NCI-H1436 treated with DMSO at 0.1 percent for 48 hours (cell line): ENCODE data around the gene TPP1.

Source experiments
- DNase-seq: peaks from one replicate; lab custom pipeline; 2025; lab: John Stamatoyannopoulos, UW

TPP1 gene

DNA sequence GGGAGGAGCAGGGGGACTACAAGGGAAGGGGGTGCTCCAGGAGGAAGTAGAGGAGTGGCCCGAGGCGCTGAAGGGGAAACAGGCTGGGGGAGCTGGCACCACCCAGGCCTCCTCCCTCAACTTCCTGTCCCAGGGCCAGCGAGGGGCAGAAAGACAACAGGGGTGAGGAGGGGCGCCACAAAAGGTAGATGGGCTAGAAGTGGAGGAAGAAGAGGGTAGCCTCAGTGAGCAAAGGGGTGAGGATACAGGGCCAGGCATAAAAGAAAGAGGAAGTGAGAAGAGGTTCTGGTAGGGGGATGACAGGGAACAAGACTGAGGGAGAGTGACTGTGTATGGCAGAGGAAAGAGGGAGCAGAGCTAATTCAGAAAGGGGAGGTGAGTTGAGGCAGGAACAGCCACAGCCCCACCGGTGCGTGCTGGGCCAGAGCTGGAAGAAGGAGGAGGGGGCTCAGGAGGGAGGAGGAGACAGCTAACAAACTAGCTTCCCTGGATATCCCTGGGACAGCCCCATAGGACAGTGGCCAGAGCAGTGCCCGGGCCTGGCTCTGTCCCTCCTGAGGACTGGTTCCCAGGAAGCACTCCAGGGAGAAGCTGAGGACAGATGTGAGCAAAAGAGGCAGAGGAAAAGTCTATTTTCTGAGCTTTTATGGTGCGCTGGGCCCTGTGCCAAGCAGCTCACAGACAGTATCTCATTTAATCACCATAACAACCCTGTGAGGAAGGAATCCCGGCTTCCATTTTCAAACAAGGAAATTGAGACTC, 27.9 kb upstream of the TPP1 start:
- DNase-seq = no peak

DNA sequence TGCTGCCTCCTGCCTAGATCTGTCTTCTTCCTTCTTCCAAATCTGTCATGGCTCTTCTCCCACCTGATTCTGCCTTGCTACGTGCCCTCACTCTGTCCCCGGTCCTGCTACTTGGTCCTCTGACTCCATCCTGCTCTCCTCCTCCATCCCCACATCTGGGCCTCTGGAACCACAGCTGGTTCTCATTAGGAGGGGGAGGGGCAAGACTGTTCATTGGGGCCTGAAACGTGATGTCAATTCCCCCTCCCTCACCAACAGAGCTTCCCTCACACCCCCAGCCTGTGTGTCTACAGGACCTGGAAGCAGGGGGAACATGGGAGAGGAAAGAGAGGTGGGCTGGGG, 27.3 kb upstream of the TPP1 start:
- DNase-seq = no peak

DNA sequence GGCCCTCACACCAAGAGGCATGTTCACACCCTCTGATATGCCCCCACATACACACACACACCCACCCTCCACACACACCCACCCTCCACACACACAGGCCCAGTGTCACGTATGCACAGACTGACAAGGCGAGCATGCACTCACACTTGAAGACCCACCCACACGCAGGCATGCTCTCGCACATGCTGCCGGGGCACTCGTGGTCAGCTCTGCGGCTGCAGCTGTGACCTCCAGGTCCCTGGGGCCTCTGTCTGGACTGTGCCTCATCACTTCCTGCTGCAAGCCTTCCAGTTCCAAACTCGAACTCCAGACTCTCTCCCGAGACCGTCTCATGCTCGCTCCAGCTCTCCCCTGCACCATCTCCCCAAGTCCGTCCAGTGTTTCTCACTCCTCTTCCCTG, 26.8 kb upstream of the TPP1 start:
- DNase-seq = no peak

DNA sequence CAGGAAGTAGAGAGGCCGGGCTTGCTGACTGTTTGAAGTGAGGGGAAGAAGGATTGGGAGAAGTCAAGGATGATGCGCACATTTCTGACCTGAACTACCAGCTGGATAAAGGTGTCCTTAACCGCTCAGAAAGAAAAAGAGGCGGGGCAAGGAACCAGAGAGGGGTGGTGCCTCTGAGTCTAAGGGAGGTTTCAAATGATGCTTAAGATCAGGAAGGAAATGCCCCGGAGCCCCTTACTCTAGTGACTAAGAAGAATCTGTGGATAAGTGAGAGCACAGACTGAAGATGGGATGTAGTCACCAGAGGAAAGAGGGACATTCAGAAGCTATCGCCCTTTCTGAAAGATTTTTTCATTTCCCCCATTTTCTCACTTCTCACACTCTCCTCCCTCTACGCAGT, 23.7 kb upstream of the TPP1 start:
- DNase-seq = no peak

DNA sequence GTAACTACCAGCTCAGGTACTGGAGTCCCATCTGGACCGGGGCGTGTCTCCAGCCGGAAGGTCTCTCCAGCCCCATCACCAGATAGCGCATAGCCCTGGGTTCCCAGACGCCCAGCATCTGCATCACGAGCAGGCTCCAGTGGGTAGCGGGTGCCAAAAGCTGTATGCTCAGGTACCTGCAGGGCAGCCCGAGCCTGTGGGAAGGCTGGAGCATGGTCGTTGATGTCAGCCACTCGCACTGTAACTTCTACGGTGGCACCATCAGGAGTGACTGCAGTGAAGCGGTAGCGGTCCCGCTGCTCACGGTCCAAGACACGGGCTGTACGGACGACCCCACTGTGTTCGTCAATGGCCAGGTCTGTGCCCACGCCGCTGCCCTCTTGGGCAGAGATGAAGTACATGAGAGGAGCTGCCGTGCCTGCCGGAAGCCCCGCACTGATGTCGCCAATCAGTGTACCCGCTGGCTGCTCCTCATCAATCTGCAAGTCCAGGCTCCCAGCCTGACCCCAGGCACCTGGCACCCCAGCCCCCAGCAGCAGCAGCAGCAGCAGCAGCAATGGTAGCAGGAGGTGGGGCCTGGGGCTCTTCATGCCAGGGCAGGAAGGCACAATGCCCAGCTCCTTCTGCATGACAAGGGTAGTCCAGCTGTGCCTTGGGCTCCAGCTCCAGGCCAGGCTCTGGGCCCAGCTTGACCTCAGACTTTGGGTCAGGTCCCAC, 21.9 kb upstream of the TPP1 start:
- no peak for DNase-seq

DNA sequence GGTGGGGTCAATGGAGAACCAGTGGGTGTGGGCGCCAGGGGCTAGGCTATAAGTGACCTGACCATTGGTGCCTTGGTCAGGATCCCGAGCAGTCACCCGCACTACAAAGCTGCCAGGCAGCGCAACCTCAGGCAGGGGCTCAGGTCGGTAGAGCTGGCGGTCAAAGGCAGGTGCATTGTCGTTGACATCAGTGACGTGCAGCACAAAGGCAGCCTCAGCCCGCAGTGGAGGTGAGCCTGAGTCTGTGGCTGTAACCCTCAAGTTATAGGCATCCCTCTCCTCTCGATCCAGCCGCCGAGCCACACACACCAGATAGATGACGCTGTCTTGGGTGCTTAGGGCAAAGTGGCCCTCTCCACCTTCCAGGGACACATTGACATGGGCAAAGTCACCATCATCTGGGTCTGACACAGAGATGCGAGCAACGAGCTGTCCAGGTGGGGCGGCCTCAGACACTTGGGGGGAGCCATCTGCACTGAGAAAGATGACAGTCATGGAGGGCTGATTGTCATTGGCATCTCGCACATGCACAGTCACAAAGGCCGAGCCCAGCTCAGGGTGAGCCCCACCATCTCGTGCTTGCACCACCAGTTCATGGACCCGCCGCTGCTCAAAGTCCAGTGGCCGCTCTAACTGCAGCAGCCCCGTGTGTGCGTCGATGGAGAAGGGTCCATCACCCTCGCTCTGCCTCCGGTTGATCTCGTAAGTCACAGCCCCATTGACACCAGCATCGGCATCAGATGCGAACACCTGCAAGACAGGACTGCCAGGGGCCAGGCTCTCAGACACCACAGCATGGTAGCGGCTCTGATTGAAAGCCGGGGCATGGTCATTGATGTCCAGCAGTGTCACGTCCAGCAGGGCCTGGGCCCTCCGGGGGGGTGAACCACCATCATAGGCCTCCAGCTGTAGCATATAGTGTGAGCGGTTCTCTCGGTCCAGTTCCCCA, 21.1 kb upstream of the TPP1 start:
- no peak for DNase-seq

DNA sequence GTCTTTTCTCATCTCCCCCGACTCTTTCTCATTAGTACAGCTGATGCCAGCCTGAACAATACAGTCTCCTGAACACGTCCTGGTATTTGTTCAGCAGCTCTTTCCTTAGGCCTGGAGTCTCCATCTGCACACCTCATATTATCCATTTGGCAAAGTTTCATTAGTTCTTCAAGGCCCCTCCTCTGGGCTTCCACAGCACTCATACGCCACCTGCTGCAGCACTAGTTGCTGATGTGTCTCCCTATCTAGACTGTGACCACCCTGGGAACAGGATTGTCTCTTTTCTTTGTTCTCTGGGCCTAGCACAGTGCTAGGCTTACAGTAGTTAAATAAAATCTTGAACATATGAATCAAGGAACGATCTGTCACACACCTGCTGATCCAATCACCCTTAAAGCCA, 19.2 kb upstream of the TPP1 start:
- no peak for DNase-seq

DNA sequence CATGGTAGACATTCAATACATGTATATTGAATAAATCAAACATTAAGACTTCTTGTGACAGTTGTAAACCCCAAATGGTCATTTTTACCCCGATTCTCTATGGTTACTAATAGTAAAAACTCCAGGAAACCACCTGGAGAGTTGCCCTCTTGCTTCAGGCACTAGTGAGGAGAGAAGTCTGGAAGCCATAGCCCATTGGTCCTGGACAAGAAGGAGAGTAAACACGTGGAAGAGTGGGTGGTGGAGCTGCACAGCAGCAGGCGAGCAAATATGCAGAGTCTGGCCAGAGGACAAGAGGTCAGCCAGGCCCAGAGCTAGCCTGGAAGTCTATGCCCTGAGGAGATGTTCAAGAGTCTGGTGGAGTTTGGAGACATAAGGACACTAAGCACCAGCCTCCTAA, 18.6 kb upstream of the TPP1 start:
- DNase-seq = no peak

DNA sequence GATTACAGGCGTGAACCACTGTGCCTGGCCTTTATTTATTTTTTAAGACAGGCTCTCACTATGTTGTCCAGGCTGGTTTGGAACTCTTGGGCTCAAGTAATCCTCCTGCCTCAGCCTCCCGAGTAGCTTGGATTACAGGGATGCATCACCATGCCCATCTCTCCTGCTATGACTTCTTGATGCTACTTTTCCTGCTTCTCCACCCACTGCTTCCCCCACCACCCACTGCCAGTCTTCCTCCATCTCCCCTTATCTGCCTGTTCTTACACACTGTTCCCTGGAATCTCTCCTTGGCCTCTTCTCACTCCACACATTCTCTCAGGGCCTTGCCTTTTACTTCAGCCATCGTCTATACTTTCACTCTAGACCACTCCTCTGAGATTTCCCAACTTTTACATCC, 17.3 kb upstream of the TPP1 start:
- DNase-seq = no peak

DNA sequence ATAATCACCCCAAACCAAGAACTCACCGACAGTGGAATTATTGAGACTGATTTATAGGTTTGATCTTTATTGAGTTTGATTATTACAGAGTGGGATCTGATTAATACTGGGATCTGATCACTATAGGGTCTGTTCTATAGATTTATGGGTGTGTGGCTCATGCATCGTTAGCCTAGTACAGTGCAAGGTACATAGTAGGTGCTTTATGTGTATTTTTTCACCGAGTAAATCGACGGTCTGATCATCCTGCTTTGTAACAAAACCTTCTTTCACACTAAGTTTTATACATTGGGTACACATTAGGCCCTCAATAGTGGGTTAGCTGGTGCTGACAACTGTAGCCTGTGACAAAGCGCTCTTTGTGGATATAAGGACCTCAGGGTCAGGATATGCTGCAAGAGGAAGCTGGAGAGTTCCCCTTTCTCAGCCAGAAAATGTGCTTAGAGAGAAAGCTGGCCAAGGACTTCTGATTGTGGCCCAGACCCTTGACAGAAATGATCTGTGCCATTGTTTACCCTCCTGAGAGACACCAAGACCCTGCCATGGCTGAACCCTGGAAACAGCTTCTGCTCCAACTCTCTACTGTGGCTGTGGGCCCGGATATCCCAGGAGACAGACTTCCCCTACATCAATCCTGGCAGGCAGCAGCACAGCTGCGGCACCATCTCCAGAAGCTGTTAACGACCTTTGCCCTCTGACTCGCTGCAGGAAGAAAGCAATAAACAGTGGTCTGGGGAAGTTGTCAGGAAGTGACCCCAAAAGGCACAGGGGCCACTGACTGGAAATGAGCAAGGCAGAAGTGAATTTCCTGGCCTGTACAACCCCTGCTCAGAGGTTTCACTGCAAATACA, 16.1 kb upstream of the TPP1 start:
- no peak for DNase-seq

DNA sequence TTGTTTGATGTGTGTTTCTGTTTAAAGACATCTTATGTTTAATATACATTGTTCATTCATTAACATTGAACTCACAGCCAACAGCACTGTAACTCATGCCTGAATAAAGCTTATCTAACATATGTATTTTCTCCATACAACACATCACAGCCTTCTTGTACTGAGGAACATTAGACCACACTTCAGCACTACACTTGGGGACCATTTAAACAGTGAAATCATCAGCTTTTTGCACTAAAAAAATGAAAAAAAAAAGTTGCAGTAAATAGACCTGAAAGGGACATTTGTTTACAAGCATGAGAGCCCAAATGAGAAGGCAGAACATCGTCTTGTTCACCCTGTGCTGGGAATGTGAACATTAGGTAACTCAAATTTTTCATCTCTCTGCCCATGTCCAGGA, 15.3 kb upstream of the TPP1 start:
- DNase-seq = no peak

DNA sequence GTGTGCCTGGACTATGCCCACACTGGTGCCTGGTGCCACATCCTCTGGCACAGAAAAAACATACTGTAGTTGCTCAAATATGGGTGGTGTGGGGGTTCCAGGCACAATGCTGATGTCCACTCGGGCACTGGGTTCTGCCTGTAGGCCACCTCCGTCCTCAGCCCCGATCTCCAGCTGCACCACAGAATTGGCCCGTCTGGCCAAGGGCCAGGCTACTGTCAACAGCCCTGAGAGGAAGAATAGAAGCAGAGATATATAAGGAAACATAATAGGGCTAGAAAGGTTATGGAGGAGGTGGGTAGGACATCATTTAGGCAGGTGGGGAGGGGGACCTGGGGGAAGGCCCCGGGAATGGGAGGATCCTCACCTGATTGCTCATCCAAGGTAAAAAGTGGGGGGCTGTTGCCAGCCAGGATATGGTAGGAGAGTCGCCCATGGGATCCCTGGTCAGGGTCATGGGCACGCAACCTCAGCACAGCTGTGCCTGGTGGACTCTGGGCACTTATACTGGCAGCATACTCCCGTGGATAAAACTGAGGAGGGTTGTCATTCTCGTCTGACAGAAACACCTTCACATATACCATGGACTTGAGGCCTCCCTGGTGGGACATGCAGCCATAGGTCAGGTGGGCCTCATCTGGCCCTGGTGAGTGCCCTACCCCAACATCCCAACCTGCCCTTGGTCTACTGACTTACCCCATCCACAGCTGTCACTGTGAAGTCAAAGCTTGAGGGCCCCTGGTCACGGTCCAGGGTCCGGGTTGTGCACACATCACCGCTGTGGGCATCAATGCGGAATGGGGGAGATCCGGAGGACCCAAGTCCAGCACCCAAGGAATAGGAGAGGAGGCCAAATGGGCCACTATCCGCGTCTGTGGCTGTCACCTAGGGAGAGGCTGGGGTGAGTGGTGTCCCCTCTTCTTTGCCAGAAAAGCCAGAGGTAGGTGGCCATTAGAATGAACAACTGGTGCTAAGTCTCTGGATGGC, 14.5 kb upstream of the TPP1 start:
- no peak for DNase-seq

DNA sequence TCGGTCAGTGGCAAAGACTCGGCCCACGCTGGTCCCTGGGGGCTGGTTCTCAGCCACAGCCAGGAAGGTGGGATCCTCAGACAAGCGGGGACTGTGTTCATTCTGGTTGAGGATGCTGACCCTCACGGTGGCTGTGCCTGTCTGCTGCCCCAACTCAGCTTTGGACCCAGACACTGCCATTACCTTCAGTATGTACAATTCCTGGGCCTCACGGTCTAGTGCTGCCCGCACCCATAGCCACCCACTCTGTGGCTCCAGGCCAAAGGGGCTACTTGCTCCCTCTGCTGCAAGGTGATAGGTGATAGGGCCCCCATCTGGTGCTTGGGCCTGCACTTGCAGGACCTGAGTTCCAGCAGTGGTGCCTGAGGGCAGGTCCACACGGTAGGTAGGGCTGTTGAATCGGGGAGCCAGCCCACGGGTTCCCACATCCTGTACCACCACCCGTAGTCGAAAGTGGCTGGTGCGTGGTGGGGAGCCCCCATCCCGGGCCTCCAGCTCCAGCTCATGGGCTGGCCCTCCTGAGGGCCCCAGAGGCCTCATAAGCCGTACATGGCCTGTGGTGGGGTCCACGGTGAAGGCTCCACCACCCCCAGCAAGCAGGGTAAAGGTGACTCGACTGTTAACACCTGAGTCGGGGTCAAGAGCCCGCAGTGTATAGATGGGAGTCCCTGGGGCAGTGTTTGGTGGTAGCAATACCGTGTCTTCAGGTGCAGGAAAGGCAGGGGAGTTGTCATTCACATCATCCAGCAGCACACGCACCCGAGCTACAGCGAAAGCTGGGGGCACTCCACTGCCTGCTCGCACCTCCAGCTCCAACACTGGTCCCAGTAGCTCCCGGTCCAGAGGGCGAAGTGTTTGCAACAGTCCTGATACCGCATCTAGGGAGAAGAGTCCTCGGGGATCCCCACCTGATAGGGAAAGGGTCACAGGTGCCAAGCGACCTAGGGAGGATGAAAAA, 13.2 kb upstream of the TPP1 start:
- DNase-seq = no peak

DNA sequence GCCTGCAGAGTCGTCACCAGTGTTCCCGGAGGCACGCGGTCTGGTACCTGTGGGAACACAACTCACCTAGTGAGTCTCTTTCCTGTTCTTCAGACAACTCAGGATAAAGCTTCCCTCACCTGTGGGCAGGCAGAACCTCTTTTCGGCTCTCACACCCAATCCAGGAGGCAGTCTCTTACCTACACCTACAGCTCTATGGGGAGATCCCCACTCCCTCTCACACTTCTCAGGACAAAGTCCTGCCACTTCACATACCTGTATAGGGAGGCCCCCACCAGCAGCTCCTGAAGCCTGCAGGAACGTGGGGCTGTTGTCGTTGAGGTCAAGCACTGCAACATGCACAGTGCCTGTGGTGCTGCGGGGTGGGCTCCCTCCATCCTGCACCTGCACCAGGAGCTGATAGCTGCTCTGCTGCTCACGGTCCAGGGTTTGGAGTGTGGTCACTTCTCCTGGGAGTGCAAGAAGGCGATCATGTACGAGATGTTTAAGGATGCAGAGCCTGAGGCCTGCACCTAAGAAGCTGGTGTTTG, 12.2 kb upstream of the TPP1 start:
- no peak for DNase-seq

DNA sequence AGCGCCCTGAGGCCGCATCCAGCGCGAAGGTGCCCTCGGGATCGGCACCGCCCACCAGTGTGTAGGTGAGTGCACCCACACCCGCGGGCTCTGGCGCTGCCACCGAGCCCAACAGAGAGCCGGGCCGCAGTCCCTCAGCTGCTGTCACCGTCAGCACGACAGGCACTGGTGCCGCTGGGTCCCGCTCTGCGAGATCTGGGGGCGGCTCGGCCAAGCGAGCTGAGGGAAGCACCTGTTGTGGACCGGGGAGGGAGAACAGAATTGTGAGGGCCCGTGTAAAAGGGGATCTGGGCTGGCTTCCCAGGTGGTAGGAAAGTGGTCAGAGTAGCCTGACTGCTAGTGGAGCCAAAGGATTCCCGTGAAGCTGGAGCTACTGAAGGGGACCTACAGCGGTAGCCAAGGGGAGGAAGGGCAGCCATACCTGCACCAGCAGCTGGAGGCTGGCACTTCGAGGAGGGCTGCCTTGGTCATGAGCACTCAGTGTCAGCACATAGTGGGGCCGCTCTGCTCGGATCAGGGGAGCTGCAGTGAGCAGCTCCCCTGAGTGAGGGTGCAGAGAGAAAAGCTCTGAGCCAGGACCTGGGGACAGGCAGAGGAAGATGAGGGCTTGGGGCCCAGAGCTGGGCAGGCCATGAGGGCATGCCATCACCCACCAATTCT, 11.5 kb upstream of the TPP1 start:
- no peak for DNase-seq

DNA sequence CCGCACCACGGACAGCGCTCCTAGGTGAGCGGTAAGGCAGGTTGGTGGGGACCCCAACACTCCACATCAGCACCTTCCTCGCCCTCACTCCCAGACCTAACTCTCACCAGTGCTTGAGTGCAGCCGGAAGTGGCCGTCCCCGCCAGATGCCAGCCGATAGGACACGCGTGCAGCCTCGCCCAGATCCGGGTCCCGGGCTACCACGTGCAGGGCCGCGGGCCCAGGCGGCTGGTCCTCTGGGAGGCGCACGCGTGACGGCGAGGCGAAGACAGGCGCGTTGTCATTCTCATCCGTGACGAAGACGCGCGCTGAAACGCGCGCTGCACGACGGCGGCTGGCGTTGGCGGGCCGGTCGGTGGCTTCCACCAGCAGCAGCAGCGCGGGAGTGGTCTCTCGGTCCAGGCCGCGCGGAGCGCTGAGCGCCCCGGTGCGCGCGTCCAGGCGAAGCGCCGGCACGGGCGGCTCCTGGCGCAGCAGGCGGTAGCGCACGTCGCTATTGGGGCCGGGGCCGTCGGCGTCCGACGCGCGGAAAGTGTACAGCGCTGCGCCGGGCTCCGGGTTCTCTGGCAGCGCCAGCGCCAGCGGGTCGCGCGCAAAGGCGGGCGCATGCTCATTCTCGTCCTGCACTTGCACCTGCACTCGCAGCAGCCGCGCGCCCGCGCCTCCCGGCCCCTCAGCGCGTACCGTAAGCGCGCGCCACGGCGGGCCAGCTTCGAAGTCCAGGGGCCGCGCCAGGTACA, 10.8 kb upstream of the TPP1 start:
- DNase-seq = no peak

DNA sequence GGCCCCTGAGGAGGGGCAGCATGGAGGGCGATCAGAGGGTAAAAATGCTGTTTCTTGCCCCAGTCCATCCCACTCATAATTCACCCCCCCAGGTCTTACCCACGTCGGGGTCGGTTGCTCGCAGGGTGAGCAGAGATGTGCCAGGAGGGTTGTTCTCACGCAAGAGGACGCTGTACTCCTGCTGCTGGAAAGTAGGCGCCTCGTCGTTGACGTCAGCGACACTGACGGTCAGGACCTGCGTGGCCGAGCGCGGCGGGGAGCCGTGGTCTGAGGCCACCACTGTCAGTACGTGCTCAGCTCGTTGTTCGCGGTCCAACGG, 10.3 kb upstream of the TPP1 start:
- no peak for DNase-seq

DNA sequence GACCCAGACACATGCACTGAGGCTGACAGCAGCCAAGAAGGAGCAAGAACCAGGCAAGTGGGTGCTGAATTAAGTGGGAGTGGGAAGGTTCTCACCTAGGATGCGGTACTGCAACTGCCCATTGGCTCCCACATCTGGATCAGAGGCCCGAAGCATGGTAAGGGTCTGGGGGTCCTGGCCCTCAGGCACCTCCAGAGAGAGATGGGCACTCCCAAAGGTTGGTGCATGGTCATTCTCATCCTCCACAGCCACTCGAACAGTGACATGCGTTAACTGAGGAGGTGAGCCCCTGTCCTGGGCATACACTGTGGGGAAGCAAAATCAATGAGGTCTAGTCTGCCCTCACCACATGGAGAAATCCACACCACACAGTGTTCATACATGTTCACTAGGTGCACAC, 9.3 kb upstream of the TPP1 start:
- no peak for DNase-seq
